ENCODE measurements around the gene LRRC36. TPM values are rescaled to one million over a fixed set of nuclear protein-coding genes. Genes with fewer than 3 reads are reported as not detected.

Gene LRRC36
- total and polyA plus RNA-seq, 2 of the 13 experiments (the other 11 are each of a cell fraction or from before 2014, with no cell fraction given), result 0.12 to 0.15 TPM

DNA sequence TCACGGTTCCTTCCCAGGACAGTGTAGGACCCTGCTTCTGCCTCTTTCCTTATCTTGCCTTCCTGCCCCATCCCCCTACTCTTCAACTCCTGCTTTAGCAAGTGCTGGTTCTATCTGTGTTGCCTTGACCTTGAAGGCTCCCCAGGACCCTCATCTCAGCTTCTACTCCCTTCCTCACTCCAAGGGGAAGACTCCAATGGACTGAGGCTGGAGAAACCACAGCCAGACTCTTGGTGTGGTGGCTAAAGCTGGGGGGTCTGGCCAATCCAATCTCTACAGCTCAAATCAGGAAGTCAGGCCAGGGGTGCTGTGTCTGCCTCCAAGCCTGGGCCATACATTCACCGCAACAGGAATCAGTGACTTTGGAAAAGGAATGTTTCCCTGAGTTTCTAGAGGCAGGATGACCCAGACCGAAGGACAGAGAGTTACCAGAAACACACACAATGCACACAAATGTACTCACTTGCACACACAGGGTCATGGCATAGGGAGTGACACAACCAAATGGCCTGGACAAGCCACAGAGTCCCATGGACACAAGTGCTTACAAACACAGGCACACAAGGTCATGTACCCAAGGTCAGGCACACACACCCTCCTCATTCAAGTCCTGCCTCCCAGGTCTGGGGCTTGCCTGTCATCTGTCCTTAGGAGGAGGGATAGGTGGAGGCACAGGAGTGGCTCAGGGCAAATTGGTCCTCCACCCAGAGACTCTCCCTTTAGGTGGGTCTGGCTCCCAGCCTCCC lies 102.6 kb downstream of the LRRC36 start (continued):
- TF ChIP-seq IRX3 (CRISPR knock-in tag; IDR thresholded peaks at IDR 0.05; ENCODE audit: borderline replicate concordance, low read depth) (no peak), BRCA1 (CRISPR knock-in tag; IDR thresholded peaks at IDR 0.05) (no peak), USF2 (IDR thresholded peaks at IDR 0.05; ENCODE audit: low read depth, low read length) (no peak), USF2 (CRISPR knock-in tag; IDR thresholded peaks at IDR 0.05; ENCODE audit: borderline replicate concordance) (no peak), HES4 (CRISPR knock-in tag; IDR thresholded peaks at IDR 0.05; ENCODE audit: borderline replicate concordance) (no peak), ZNF143 (CRISPR knock-in tag; IDR thresholded peaks at IDR 0.05) (0 out of 2 replicates have a peak, but pooled peaks have one; percentile 14), ZNF720 (CRISPR knock-in tag; IDR thresholded peaks at IDR 0.05) (no peak), ZSCAN25 (CRISPR knock-in tag; IDR thresholded peaks at IDR 0.05) (no peak), RBM22 (optimal IDR thresholded peaks at IDR 0.05; ENCODE audit: low read length) (no peak), ZNF598 (CRISPR knock-in tag; IDR thresholded peaks at IDR 0.05; ENCODE audit: borderline replicate concordance) (no peak), ZNF33A (CRISPR knock-in tag; IDR thresholded peaks at IDR 0.05; ENCODE audit: borderline replicate concordance) (no peak)
- TF ChIP-seq, protein P1, sequence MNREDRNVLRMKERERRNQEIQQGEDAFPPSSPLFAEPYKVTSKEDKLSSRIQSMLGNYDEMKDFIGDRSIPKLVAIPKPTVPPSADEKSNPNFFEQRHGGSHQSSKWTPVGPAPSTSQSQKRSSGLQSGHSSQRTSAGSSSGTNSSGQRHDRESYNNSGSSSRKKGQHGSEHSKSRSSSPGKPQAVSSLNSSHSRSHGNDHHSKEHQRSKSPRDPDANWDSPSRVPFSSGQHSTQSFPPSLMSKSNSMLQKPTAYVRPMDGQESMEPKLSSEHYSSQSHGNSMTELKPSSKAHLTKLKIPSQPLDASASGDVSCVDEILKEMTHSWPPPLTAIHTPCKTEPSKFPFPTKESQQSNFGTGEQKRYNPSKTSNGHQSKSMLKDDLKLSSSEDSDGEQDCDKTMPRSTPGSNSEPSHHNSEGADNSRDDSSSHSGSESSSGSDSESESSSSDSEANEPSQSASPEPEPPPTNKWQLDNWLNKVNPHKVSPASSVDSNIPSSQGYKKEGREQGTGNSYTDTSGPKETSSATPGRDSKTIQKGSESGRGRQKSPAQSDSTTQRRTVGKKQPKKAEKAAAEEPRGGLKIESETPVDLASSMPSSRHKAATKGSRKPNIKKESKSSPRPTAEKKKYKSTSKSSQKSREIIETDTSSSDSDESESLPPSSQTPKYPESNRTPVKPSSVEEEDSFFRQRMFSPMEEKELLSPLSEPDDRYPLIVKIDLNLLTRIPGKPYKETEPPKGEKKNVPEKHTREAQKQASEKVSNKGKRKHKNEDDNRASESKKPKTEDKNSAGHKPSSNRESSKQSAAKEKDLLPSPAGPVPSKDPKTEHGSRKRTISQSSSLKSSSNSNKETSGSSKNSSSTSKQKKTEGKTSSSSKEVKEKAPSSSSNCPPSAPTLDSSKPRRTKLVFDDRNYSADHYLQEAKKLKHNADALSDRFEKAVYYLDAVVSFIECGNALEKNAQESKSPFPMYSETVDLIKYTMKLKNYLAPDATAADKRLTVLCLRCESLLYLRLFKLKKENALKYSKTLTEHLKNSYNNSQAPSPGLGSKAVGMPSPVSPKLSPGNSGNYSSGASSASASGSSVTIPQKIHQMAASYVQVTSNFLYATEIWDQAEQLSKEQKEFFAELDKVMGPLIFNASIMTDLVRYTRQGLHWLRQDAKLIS (CRISPR knock-in tag; IDR thresholded peaks at IDR 0.05), result no peak
- TF ChIP-seq, protein P2, sequence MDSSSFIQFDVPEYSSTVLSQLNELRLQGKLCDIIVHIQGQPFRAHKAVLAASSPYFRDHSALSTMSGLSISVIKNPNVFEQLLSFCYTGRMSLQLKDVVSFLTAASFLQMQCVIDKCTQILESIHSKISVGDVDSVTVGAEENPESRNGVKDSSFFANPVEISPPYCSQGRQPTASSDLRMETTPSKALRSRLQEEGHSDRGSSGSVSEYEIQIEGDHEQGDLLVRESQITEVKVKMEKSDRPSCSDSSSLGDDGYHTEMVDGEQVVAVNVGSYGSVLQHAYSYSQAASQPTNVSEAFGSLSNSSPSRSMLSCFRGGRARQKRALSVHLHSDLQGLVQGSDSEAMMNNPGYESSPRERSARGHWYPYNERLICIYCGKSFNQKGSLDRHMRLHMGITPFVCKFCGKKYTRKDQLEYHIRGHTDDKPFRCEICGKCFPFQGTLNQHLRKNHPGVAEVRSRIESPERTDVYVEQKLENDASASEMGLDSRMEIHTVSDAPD (CRISPR knock-in tag; IDR thresholded peaks at IDR 0.05), result no peak
- TF ChIP-seq, protein P3, sequence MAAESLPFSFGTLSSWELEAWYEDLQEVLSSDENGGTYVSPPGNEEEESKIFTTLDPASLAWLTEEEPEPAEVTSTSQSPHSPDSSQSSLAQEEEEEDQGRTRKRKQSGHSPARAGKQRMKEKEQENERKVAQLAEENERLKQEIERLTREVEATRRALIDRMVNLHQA (CRISPR knock-in tag; IDR thresholded peaks at IDR 0.05), result no peak
- TF ChIP-seq, protein P4, sequence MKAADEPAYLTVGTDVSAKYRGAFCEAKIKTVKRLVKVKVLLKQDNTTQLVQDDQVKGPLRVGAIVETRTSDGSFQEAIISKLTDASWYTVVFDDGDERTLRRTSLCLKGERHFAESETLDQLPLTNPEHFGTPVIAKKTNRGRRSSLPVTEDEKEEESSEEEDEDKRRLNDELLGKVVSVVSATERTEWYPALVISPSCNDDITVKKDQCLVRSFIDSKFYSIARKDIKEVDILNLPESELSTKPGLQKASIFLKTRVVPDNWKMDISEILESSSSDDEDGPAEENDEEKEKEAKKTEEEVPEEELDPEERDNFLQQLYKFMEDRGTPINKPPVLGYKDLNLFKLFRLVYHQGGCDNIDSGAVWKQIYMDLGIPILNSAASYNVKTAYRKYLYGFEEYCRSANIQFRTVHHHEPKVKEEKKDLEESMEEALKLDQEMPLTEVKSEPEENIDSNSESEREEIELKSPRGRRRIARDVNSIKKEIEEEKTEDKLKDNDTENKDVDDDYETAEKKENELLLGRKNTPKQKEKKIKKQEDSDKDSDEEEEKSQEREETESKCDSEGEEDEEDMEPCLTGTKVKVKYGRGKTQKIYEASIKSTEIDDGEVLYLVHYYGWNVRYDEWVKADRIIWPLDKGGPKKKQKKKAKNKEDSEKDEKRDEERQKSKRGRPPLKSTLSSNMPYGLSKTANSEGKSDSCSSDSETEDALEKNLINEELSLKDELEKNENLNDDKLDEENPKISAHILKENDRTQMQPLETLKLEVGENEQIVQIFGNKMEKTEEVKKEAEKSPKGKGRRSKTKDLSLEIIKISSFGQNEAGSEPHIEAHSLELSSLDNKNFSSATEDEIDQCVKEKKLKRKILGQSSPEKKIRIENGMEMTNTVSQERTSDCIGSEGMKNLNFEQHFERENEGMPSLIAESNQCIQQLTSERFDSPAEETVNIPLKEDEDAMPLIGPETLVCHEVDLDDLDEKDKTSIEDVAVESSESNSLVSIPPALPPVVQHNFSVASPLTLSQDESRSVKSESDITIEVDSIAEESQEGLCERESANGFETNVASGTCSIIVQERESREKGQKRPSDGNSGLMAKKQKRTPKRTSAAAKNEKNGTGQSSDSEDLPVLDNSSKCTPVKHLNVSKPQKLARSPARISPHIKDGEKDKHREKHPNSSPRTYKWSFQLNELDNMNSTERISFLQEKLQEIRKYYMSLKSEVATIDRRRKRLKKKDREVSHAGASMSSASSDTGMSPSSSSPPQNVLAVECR (CRISPR knock-in tag; IDR thresholded peaks at IDR 0.05; ENCODE audit: borderline replicate concordance), result peak; percentile 73; the same call in 1 of the 2 replicates
